ENCODE data around the gene HORMAD2.

DNA sequence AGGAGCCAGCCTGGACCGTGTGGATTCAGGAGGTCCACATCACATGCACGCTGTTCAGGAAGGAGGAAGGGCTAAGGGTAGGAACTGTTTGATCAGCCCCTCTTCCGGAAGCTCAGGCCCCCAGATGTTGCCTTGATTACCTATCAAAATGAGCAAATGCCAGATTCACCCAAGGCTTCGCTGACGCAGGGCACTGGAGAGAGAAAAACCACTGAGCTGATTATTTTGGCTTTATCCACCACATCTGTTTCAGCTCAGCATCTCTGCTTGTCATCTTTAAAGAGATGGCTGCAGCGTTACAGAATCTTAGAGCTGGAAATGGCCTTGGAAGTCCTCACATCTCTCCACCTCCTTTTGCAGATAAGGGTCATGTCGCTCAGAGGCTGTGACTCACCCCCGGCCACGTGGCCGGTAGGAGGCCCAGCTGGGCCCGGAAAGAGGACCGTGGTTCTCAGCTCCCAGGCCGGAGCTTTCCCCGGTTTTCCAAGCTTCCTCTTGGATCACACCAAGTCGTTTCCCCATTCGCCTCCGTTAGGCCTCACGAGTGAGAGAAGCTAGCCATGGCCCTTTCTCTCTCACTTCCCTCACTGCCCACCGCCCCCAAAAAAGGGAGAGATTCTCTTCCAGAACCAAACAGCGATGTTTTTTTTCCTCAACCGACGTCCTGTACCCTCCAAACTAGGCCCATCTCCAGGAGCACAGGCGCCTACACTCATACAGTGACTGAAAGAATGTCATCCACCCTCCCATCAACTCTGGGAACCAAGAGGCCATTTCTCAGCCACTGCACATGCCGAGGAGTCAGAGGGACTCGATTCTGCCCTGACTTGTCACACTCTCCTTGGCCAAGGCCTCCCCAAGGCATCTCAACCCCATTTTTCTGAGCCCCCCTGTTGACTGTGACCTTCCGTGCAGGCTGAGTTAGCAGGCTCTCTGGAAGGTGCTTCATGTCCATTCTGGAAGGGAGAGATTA lies 128.7 kb downstream of the HORMAD2 start:
- TF ChIP-seq, protein P1, sequence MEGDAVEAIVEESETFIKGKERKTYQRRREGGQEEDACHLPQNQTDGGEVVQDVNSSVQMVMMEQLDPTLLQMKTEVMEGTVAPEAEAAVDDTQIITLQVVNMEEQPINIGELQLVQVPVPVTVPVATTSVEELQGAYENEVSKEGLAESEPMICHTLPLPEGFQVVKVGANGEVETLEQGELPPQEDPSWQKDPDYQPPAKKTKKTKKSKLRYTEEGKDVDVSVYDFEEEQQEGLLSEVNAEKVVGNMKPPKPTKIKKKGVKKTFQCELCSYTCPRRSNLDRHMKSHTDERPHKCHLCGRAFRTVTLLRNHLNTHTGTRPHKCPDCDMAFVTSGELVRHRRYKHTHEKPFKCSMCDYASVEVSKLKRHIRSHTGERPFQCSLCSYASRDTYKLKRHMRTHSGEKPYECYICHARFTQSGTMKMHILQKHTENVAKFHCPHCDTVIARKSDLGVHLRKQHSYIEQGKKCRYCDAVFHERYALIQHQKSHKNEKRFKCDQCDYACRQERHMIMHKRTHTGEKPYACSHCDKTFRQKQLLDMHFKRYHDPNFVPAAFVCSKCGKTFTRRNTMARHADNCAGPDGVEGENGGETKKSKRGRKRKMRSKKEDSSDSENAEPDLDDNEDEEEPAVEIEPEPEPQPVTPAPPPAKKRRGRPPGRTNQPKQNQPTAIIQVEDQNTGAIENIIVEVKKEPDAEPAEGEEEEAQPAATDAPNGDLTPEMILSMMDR (IDR thresholded peaks at IDR 0.05) = no peak
- no peak for TF ChIP-seq POLR2A (IDR thresholded peaks at IDR 0.05)

Data from thyroid gland (tissue), 4 donors.